Dendritic cell treated with granulocyte-macrophage colony-stimulating factor and Interleukin-4, amounts not matched to agents 40 ng/mL and 50 ng/mL, for 4 days (primary cell): ENCODE results near the gene C5.
"Not testable (repeated sequence)": the region's sequence is repeated elsewhere in the genome, so short reads cannot be mapped to it uniquely, and the experiment has no call there.

Source experiments
- H3K27ac Mint-ChIP-seq: one replicate; pipeline ENCODE4 v1.8.0; 2022; ENCODE audit warnings: mild to moderate bottlenecking, mixed read lengths
- H3K27me3 Mint-ChIP-seq: one replicate; pipeline ENCODE4 v1.8.0; 2022; ENCODE audit warnings: mild to moderate bottlenecking, mixed read lengths
- H3K36me3 Mint-ChIP-seq: one replicate; pipeline ENCODE4 v1.8.0; 2022; ENCODE audit warnings: low read depth, mixed read lengths
- H3K4me1 Mint-ChIP-seq: one replicate; pipeline ENCODE4 v1.8.0; 2022; ENCODE audit warnings: low read depth, mixed read lengths
- H3K4me3 Mint-ChIP-seq: one replicate; pipeline ENCODE4 v1.8.0; 2022; ENCODE audit warnings: mild to moderate bottlenecking, moderate library complexity, mixed read lengths
- H3K9me3 Mint-ChIP-seq: one replicate; pipeline ENCODE4 v1.8.0; 2022; ENCODE audit warnings: mixed read lengths
- intact Hi-C: fragments of 100-400 bp; cut with micrococcal nuclease; formaldehyde crosslinking; loops from one replicate; pipeline ENCODE4 v1.15.0; 2022

The C5 gene

DNA sequence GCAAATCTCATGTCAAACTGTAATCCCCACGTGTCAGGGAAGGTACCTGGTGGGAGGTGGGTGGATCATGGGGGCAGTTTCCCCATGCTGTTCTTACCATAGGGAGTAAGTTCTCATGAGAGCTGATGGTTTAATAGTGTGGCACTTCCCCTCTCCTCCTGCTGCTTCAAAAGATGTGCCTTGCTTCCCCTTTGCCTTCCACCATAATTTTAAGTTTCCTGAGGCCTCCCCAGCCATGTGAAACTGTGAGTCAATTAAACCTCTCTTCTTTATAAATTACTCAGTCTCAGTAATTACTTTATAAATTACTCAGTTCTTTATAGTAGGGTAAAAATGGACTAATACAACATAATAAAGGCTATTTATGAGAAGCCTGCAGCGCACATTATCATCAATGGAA is 17.6 kb upstream of the C5 start:
- Mint-ChIP-seq H3K4me3 (no peak overlapping the region), H3K9me3 (no peaks in the 10 kb centered on the region), H3K27me3 (no peaks in the 10 kb centered on the region), H3K4me1 (peaks cover 28% of the 10 kb centered on the region), H3K27ac (peak overlapping the region; percentile 5), H3K36me3 (no peaks in the 10 kb centered on the region)
- intact Hi-C loops, result no loop called here

DNA sequence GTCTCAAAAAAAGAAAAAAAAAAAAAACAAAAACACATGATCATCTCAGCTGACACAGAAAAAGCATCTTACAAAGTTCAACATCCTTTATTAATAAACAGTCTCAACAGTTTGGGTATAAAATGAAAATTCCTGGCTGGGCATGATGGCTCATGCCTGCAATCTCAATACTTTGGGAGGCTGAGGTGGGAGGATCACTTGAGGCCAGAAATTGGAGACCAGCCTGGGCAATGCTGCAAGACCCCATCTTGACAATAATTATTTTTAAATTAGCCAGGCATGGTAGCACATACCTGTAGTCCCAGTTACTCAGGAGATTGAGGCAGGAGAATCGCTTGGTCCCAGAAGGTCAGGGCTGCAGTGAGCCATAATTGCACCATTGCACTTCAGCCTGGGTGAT is 16.8 kb upstream of the C5 start:
- intact Hi-C loops, result no loop called here
- H3K4me1 Mint-ChIP-seq, result peaks cover 26% of the 10 kb centered on the region
- no peak overlapping the region for H3K27ac Mint-ChIP-seq
- H3K4me3 Mint-ChIP-seq, result no peak overlapping the region
- H3K36me3 Mint-ChIP-seq, result no peaks in the 10 kb centered on the region
- H3K27me3 Mint-ChIP-seq, result no peaks in the 10 kb centered on the region
- H3K9me3 Mint-ChIP-seq, result no peaks in the 10 kb centered on the region

DNA sequence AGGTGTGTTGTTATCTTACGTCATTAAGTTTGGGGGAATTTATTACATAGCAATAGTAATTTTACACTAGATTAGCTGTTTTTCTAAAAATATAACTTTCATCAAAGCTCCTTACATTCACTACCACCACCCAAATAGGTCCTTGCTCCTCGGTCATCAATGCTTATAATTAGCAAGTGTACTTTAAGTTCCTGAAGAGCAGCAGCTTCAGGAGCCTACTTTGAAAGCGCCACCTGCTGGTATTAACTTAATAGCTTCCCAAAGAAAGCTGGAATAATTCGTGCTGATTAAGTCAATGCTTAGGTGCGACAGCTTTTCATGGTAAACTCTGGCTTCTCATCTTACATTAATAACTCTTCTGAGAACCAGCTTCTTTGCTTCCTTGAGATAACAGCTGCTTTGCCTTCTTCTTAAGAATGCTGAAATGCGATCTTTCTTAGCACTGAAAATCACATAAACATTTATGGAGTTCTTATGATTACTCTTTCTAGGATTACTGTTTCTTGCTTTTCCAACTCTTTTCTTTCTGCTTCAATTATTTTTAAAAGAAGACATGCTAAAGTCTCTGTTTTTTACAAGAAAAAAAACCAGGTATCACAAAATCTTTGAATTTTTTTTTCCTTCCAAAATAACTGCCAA is 10.0 kb upstream of the C5 start:
- H3K27ac Mint-ChIP-seq, result no peak overlapping the region
- H3K27me3 Mint-ChIP-seq, result no peaks in the 10 kb centered on the region
- H3K4me1 Mint-ChIP-seq, result peaks cover 6% of the 10 kb centered on the region
- intact Hi-C loops, result loop anchor here (5.0 kb wide), 1 partner anchor 73 kb away; no protein-coding TSS in a partner anchor
- H3K36me3 Mint-ChIP-seq, result peaks cover 7% of the 10 kb centered on the region
- no peak overlapping the region for H3K4me3 Mint-ChIP-seq
- no peaks in the 10 kb centered on the region for H3K9me3 Mint-ChIP-seq

DNA sequence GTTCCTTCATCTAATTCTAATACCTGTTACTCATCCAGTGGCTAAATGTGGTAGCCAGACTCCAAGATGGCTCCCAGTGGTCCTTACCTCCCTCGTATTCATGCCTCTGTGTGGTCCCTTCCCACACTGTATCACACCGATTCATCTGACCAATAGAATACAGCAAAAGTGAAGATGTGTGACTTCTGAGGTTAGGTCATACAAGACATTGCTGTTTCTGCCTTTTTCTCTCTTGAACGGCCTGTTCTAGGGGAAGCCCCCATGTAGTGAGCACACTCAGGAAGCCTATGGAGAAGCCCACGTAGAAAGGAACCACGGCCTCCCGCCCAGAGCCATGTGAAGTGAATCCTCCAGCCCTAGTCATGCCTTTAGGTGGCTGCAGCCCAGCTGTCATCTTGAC is 9.4 kb upstream of the C5 start:
- Mint-ChIP-seq H3K4me3 (no peak overlapping the region), H3K36me3 (peaks cover 7% of the 10 kb centered on the region), H3K27ac (no peak overlapping the region), H3K4me1 (peaks cover 6% of the 10 kb centered on the region), H3K9me3 (no peaks in the 10 kb centered on the region), H3K27me3 (no peaks in the 10 kb centered on the region)
- intact Hi-C loops, result no loop called here

DNA sequence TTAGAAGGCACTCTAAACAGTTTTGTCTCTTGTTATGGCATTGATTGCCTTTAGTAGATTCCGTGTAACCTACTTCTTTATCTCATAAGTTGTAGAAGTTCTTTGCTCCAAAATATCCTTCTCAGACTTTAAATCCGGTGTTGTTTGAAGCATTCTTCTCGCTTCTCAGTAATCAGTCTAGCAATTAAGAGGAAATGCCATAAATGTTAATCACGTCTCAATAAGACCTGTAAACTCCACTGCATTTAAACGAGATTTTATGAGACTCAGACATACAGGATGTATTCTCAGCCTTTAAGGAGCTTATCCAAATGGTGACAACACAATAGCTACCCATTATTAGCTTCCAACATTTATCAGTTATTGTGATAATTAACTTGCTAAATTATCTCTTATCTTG is 7.7 kb upstream of the C5 start:
- Mint-ChIP-seq H3K36me3 (peaks cover 7% of the 10 kb centered on the region), H3K4me1 (peaks cover 6% of the 10 kb centered on the region), H3K27ac (no peak overlapping the region), H3K9me3 (no peaks in the 10 kb centered on the region), H3K27me3 (no peaks in the 10 kb centered on the region), H3K4me3 (no peak overlapping the region)
- intact Hi-C loops, result loop anchor here (2.0 kb wide), 1 partner anchor 301 kb away; no protein-coding TSS in a partner anchor

DNA sequence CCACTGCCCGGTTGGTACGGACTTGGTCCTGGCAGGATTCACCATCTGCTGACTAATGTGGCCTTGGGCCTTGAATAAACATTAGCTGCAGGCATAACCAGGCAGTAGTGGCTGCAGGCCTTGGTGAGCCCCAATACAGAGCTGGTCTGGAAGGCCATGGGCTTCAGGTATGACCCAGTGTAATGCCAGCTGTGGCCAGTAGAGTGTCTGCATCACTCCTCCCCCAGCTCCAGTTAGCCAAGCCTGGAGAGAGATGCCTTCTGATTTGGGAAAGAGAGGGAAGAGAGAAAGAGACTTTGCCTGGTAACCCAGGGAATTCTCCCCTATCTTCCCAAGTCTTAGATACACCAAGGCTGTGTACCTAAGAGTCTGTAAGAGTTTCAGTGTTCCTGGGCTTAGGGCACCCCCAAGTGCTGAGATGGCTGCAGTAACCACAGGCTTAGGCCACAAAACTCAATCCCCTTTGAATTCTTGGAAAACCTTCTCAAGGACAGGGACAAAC is 5.6 kb upstream of the C5 start:
- H3K36me3 Mint-ChIP-seq, result peaks cover 7% of the 10 kb centered on the region
- H3K4me1 Mint-ChIP-seq, result no peaks in the 10 kb centered on the region
- H3K27me3 Mint-ChIP-seq, result no peaks in the 10 kb centered on the region
- no peaks in the 10 kb centered on the region for H3K9me3 Mint-ChIP-seq
- intact Hi-C loops, result loop anchor here (2.0 kb wide), 1 partner anchor 299 kb away; no protein-coding TSS in a partner anchor
- no peak overlapping the region for H3K27ac Mint-ChIP-seq
- no peak overlapping the region for H3K4me3 Mint-ChIP-seq

DNA sequence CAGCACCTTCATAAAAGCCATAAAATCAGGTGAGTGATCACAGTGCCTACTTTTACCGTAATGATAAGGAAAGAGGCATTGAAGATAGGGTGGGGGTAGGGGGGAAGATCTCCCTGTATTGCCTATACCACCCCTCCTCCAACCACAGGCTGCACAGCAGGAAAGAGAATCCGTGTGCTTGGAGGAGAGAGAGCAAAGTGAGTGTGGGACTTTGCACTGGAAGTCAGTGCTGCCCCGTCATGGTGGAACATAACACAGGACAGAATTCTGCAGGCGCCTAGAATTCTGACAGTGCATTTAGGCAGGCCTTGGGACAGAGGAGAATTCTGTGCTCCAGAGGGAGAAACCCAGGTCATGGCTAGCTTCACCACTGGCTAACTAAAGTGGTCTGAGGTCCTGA is 3.5 kb upstream of the C5 start:
- intact Hi-C loops, result no loop called here
- Mint-ChIP-seq H3K27me3 (no peaks in the 10 kb centered on the region), H3K9me3 (no peaks in the 10 kb centered on the region)

DNA sequence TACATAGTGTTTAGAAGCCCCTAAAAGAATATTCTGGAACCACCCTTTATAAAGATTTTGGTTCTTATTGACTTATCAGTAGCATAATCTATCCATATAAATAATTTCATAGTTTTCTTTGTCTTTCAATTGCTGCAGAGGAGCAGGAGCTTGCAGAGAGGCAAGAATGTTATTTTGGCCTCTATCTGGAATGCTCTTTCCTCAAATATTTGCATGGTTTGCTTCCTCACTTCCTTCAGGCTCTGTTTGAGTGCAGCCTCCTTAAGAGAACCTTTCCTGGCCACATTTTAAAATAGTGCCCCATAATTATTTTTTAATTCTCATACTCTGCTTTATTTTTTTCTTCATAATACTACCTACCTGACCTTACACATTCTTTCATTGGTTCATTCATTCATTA is 1.5 kb downstream of the C5 start:
- no peaks in the 10 kb centered on the region for H3K4me1 Mint-ChIP-seq
- no peaks in the 10 kb centered on the region for H3K9me3 Mint-ChIP-seq
- intact Hi-C loops, result loop anchor here (5.0 kb wide), 1 partner anchor 36 kb away; no protein-coding TSS in a partner anchor
- H3K36me3 Mint-ChIP-seq, result no peaks in the 10 kb centered on the region
- no peaks in the 10 kb centered on the region for H3K27me3 Mint-ChIP-seq
- no peak overlapping the region for H3K27ac Mint-ChIP-seq
- no peak overlapping the region for H3K4me3 Mint-ChIP-seq

More for the DNA sequence above, 3.5 kb upstream of the C5 start:
- Mint-ChIP-seq H3K27ac (no peak overlapping the region), H3K4me1 (no peaks in the 10 kb centered on the region), H3K4me3 (no peak overlapping the region), H3K36me3 (peaks cover 7% of the 10 kb centered on the region)

DNA sequence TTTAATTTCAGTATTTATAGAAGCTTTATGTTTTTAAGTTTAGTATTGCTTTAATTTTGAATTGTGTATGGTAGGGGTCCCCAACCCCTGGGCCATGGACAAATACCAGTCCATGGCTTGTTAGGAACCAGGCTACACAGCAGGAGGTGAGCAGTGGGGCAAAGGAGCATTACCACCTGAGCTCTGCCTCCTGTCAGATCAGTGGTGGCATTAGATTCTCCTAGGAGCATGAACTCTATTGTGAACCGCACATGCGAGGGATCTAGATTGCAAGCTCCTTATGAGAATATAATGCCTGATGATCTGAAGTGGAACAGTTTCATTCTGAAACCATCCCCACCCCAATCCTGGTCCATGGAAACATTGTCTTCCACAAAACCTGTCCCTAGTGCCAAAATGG is 1.9 kb downstream of the C5 start:
- Mint-ChIP-seq H3K27me3 (no peaks in the 10 kb centered on the region), H3K4me3 (no peak overlapping the region), H3K4me1 (no peaks in the 10 kb centered on the region), H3K9me3 (no peaks in the 10 kb centered on the region), H3K36me3 (no peaks in the 10 kb centered on the region), H3K27ac (no peak overlapping the region)
- intact Hi-C loops, result loop anchor here (5.0 kb wide), 1 partner anchor 36 kb away; no protein-coding TSS in a partner anchor

DNA sequence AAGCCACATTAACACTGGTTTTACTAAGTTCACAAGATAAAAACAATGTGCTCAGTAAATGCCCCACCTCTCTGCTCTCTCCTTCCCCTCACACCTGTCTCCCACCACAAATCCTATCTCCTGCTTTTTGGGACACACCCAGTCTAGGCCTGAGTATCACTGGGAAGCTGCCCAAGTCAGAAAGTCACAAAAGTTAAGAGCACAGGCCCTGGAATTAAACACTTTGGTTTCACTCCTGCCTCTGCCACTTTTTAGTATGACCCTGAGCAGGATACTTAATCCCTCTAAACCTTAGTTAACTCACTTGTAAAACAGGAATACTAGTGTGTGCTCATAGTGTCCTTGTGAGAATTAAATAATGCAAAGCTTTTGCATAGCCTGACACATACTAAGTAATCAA is 11.3 kb downstream of the C5 start:
- H3K4me1 Mint-ChIP-seq, result no peaks in the 10 kb centered on the region
- peaks cover 10% of the 10 kb centered on the region for H3K36me3 Mint-ChIP-seq
- H3K4me3 Mint-ChIP-seq, result no peak overlapping the region
- intact Hi-C loops, result no loop called here
- no peak overlapping the region for H3K27ac Mint-ChIP-seq
- no peaks in the 10 kb centered on the region for H3K9me3 Mint-ChIP-seq
- H3K27me3 Mint-ChIP-seq, result no peaks in the 10 kb centered on the region

DNA sequence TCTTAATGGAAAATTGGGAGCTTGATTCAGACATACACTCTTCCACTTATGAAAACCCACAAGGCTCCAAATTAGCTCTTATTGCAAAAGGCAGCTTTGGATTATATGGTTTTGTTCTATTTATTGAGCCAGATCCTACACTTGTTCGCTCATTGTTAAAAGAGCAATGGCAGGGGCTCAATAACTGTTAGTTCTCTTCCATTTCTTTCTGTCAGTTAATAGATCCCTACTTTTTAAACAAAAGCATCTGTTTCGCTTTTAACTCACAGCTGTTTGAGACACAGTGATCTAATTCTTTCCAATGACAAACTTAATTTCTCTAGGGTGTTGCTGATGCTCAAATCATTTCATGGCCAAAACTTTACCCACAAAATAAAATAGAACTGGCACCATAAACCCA is 11.7 kb downstream of the C5 start:
- intact Hi-C loops, result no loop called here
- no peaks in the 10 kb centered on the region for H3K27me3 Mint-ChIP-seq
- no peak overlapping the region for H3K27ac Mint-ChIP-seq
- no peaks in the 10 kb centered on the region for H3K9me3 Mint-ChIP-seq
- H3K4me1 Mint-ChIP-seq, result no peaks in the 10 kb centered on the region
- H3K4me3 Mint-ChIP-seq, result no peak overlapping the region
- peaks cover 11% of the 10 kb centered on the region for H3K36me3 Mint-ChIP-seq

DNA sequence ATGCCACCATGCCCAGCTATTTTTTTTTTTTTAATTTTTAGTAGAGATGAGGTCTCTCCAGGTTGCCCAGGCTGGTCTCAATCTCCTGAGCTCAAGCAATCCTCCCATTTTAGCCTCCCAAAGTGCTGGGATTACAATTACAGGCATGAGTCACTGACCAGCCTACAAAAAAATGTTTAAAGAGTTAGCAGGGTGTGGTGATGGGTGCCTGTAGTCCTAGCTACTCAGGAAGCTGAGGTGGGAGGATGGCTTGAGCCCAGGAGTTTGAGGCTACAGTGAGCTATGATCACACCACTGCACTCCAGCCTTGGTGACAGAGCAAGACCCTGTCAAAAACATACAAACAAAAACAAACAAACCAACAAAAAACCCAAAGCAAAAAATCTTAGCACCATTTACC is 14.4 kb downstream of the C5 start:
- H3K4me3 Mint-ChIP-seq, H3K27me3 Mint-ChIP-seq: not testable (repeated sequence)

DNA sequence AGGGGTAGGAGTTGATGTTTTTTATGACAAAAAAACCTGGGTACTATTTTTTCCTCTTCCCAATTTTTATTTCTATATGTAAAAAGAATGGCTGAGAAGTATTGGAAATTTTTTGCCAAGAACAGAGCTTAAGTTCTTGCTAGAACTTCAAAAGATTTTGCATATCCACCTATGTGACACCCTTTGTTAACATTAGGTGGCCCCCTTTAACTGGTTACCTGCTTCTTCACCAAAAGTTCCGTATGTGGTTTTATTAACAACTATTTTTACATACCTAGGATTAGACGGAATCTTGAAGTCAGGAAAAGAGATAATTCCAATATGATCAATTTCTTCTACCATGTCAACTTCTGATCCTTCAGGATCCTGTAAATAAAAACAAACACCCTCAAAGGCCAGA is 15.5 kb downstream of the C5 start:
- Mint-ChIP-seq H3K9me3 (no peaks in the 10 kb centered on the region), H3K4me3 (no peak overlapping the region), H3K36me3 (peaks cover 11% of the 10 kb centered on the region), H3K27ac (no peak overlapping the region), H3K27me3 (no peaks in the 10 kb centered on the region), H3K4me1 (no peaks in the 10 kb centered on the region)
- intact Hi-C loops, result no loop called here

More for the DNA sequence above, 14.4 kb downstream of the C5 start:
- H3K27ac Mint-ChIP-seq, H3K4me1 Mint-ChIP-seq, H3K9me3 Mint-ChIP-seq, intact Hi-C loops: not testable (repeated sequence)
- peaks cover 11% of the 10 kb centered on the region for H3K36me3 Mint-ChIP-seq

DNA sequence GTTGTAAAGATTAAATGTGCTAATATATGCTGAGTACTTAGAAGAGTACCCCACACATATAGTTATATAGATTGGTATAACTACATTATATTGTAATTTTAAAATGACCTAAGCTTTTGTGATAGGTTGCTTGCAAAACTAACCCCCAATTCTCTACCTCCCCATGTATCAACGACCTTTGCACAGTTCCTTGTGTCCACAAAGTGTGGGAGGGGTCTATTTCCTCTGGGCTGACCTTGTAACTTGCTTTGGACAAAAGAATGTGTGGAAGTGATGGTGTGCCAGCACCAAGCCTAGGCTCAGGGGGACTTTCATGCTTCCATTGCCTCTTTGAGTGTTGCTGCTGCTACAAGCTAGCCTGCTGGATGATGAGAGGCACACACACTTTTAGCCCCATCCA is 20.6 kb downstream of the C5 start:
- Mint-ChIP-seq H3K9me3 (no peaks in the 10 kb centered on the region), H3K4me3 (no peak overlapping the region), H3K27me3 (no peaks in the 10 kb centered on the region), H3K4me1 (no peaks in the 10 kb centered on the region), H3K36me3 (peaks cover 5% of the 10 kb centered on the region), H3K27ac (no peak overlapping the region)
- intact Hi-C loops, result no loop called here

DNA sequence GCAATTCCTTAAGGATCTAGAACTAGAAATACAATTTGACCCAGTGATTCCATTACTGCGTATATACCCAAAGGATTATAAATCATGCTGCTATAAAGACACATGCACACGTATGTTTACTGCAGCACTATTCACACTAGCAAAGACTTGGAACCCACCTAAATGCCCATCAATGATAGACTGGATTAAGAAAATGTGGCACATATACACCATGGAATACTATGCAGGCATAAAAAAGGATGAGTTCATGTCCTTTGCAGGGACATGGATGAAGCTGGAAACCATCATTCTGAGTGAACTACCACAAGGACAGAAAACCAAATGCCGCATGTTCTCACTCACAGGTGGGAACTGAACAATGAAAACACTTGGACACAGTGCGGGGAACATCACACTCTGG is 21.8 kb downstream of the C5 start:
- H3K4me1 Mint-ChIP-seq, H3K4me3 Mint-ChIP-seq, H3K27ac Mint-ChIP-seq, intact Hi-C loops, H3K36me3 Mint-ChIP-seq, H3K9me3 Mint-ChIP-seq, H3K27me3 Mint-ChIP-seq: not testable (repeated sequence)
